Gastrocnemius medialis (tissue), 4 donors: Measurements from ENCODE around the gene FASTKD2. TPM values are rescaled to one million over a fixed set of nuclear protein-coding genes. Genes with fewer than 3 reads are reported as not detected.

Experiments
- ATAC-seq, 2 donors: fragments of 150-250 bp; one replicate each; pipeline ENCODE4 v1.9.1; 2016
- DNase-seq, 2 donors: peaks; one replicate each; pipeline ENCODE4 v3.0.0-alpha.2; 2019
- H3K27ac ChIP-seq, 4 donors: fragments of 200-600 bp; sonication (generic); 1 replicate in 1 of 4; 2 replicates in 3 of 4; pipeline ENCODE4 v1.5.1; 2016 to 2018; ENCODE audit warnings: mild to moderate bottlenecking in 2 of 4, moderate library complexity in 1 of 4
- H3K27me3 ChIP-seq, 3 donors: fragments of 200-600 bp; sonication (generic) in 2 of 3; 1 replicate in 1 of 3; 2 replicates in 2 of 3; pipeline versions ENCODE4 v1.5.1 to v1.6.0; 2016 to 2019; ENCODE audit warnings: mild to moderate bottlenecking in 1 of 3, moderate library complexity in 1 of 3
- H3K36me3 ChIP-seq, 2 donors: fragments of 200-600 bp; sonication (generic) in 1 of 2; one replicate each; pipeline ENCODE4 v1.5.1; 2017 to 2018
- H3K4me1 ChIP-seq, 2 donors: fragments of 200-600 bp; sonication (generic) in 1 of 2; one replicate each; pipeline ENCODE4 v1.5.1; 2016 to 2017; ENCODE audit warnings: mild to moderate bottlenecking in 2 of 2
- H3K4me3 ChIP-seq, 4 donors: fragments of 200-600 bp; sonication (generic) in 3 of 4; 1 replicate in 1 of 4; 2 replicates in 3 of 4; pipeline ENCODE4 v1.5.1; 2016 to 2019; ENCODE audit warnings: mild to moderate bottlenecking in 2 of 4
- H3K9me3 ChIP-seq, 3 donors: fragments of 200-600 bp; sonication (generic) in 2 of 3; 1 replicate in 1 of 3; 2 replicates in 2 of 3; pipeline ENCODE4 v1.5.1; 2016 to 2019
- CTCF ChIP-seq, 5 experiments: fragments of 450-650 bp in 3 of 5; fragments of 200-600 bp in 2 of 5; sonication (generic) in 2 of 5; IDR thresholded peaks in 4 of 5; conservative IDR thresholded peaks in 1 of 5; 1 replicate in 4 of 5; 2 replicates in 1 of 5; pipeline ENCODE4 v1.5.1; 2016 to 2019; ENCODE audit warnings: antibody characterized with exemption in 5 of 5, mild to moderate bottlenecking in 3 of 5, moderate library complexity in 3 of 5
- POLR2A ChIP-seq, 2 donors: fragments of 450-650 bp; IDR thresholded peaks; one replicate each; pipeline ENCODE4 v1.6.1; 2017; ENCODE audit warnings: antibody characterized with exemption in 2 of 2, mild to moderate bottlenecking in 2 of 2, moderate library complexity in 2 of 2
- in situ Hi-C, 4 donors: fragments of 200-750 bp; cut with MboI; loops; one replicate each; pipeline versions ENCODE4 v1.15.0 to v1.8.0; 2017; ENCODE audit warnings: low sequenced_read_pairs in 4 of 4
- intact Hi-C: fragments of 100-400 bp; cut with DNase I; formaldehyde crosslinking; loops from one replicate; pipeline ENCODE4 v1.15.1; 2023; ENCODE audit warnings: low total_unique reads
- total RNA-seq, 4 donors: library from RNA; depleted of rRNA; stranded (reverse); fragments of >200 nt; gene quantifications; one replicate each; pipeline versions ENCODE4 v1.1.0 to v1.2.3, GENCODE V29; 2016

The FASTKD2 gene
- total RNA-seq, 4 donors from 2014 or later, result 42.9 to 68.6 (median 54.9) TPM

- peaks cover 4 to 75% of the 10 kb centered on the region in 2 donors for H3K36me3 ChIP-seq
- no peak overlapping the region for H3K4me3 ChIP-seq
- in situ Hi-C loops, result no loop called here
- H3K27ac ChIP-seq, result no peak overlapping the region
- H3K27me3 ChIP-seq, result no peaks in the 10 kb centered on the region
- TF ChIP-seq CTCF (IDR thresholded peaks at IDR 0.05 in 4 of 5, conservative IDR thresholded peaks at IDR 0.05 in 1 of 5), result no peak
- no peak for TF ChIP-seq POLR2A (IDR thresholded peaks at IDR 0.05)
- intact Hi-C loops, result loop anchor here (5.0 kb wide), 1 partner anchor 91 kb away; no protein-coding TSS in a partner anchor
- ATAC-seq, result no peak
- no peaks in the 10 kb centered on the region for H3K4me1 ChIP-seq
- H3K9me3 ChIP-seq, result no peaks in the 10 kb centered on the region
- DNase-seq, result no peak
Measured at GRCh38 chr2:206783718-206784117, 18.3 kb downstream of the FASTKD2 start.

- DNase-seq (no peak), ATAC-seq (no peak)
- Histone ChIP-seq H3K4me3 (no peak overlapping the region), H3K27me3 (no peaks in the 10 kb centered on the region), H3K36me3 (peaks cover 3 to 76% of the 10 kb centered on the region in 2 donors), H3K4me1 (no peaks in the 10 kb centered on the region), H3K27ac (no peak overlapping the region), H3K9me3 (no peaks in the 10 kb centered on the region)
- TF ChIP-seq POLR2A (IDR thresholded peaks at IDR 0.05) (no peak), CTCF (IDR thresholded peaks at IDR 0.05 in 4 of 5, conservative IDR thresholded peaks at IDR 0.05 in 1 of 5) (no peak)
- in situ Hi-C loops (no loop called here), intact Hi-C loops (loop anchor here (5.0 kb wide), 1 partner anchor 92 kb away; no protein-coding TSS in a partner anchor)
Measured at GRCh38 chr2:206784559-206785353, 19.4 kb downstream of the FASTKD2 start.

GRCh38 chr2:206790311-206790935, 25.0 kb downstream of the FASTKD2 start:
- peaks cover 0 to 71% of the 10 kb centered on the region in 2 donors for H3K36me3 ChIP-seq
- H3K9me3 ChIP-seq, result no peaks in the 10 kb centered on the region
- in situ Hi-C loops, result loop anchor here in 1 of 4 donors (10.0 kb wide), 1 partner anchor 684 kb away; no protein-coding TSS in a partner anchor
- H3K4me1 ChIP-seq, result no peaks in the 10 kb centered on the region
- no peak overlapping the region for H3K4me3 ChIP-seq
- TF ChIP-seq CTCF (IDR thresholded peaks at IDR 0.05 in 4 of 5, conservative IDR thresholded peaks at IDR 0.05 in 1 of 5), result no peak
- no peak for TF ChIP-seq POLR2A (IDR thresholded peaks at IDR 0.05)
- no peaks in the 10 kb centered on the region for H3K27me3 ChIP-seq
- intact Hi-C loops, result no loop called here
- ATAC-seq (no peak), DNase-seq (no peak)
- no peak overlapping the region for H3K27ac ChIP-seq

GRCh38 chr2:206792645-206793044, 27.2 kb downstream of the FASTKD2 start:
- H3K27me3 ChIP-seq, result no peaks in the 10 kb centered on the region
- H3K9me3 ChIP-seq, result no peaks in the 10 kb centered on the region
- intact Hi-C loops, result no loop called here
- no peaks in the 10 kb centered on the region for H3K4me1 ChIP-seq
- no peak overlapping the region for H3K27ac ChIP-seq
- DNase-seq, result no peak
- no peak for ATAC-seq
- H3K4me3 ChIP-seq, result no peak overlapping the region
- TF ChIP-seq POLR2A (IDR thresholded peaks at IDR 0.05), result no peak
- TF ChIP-seq CTCF (IDR thresholded peaks at IDR 0.05 in 4 of 5, conservative IDR thresholded peaks at IDR 0.05 in 1 of 5), result no peak
- H3K36me3 ChIP-seq, result peaks cover 0 to 56% of the 10 kb centered on the region in 2 donors
- in situ Hi-C loops, result loop anchor here in 1 of 4 donors (10.0 kb wide), 1 partner anchor 682 kb away; no protein-coding TSS in a partner anchor
